Heart left ventricle (tissue), 16 donors: ENCODE results near the gene ZNF140. TPM values are rescaled to one million over a fixed set of nuclear protein-coding genes. Genes with fewer than 3 reads are reported as not detected.
A peak's percentile ranks its signal among the peaks of the same experiment; 100 is the strongest.

ENCODE experiments used
- ATAC-seq, 4 donors: fragments of 200-7000 bp; cut with Tn5 transposase; one replicate each; pipeline ENCODE4 v1.9.1; 2020 to 2022; ENCODE audit warnings: moderate library complexity in 4 of 4, mild to moderate bottlenecking in 3 of 4, moderate number of reproducible peaks in 1 of 4
- DNase-seq, 5 donors: peaks; one replicate each; pipeline ENCODE4 v3.0.0-alpha.2; 2020
- H3K27ac ChIP-seq, 12 donors: fragments of 200-600 bp; sonication (generic) in 4 of 12; one replicate each; pipeline versions ENCODE4 v1.5.0 to v1.8.0; 2016 to 2022; ENCODE audit warnings: mild to moderate bottlenecking in 2 of 12
- H3K27me3 ChIP-seq, 9 donors: fragments of 200-600 bp; sonication (generic) in 2 of 9; one replicate each; pipeline versions ENCODE4 v1.5.1 to v1.8.0; 2016 to 2022; ENCODE audit warnings: mild to moderate bottlenecking in 3 of 9
- H3K36me3 ChIP-seq, 9 donors: fragments of 200-600 bp; sonication (generic) in 2 of 9; one replicate each; pipeline versions ENCODE4 v1.5.0 to v1.8.0; 2018 to 2022; ENCODE audit warnings: mild to moderate bottlenecking in 2 of 9
- H3K4me1 ChIP-seq, 12 donors: fragments of 200-600 bp; sonication (generic) in 4 of 12; one replicate each; pipeline versions ENCODE4 v1.5.0 to v1.8.0; 2016 to 2022; ENCODE audit warnings: mild to moderate bottlenecking in 3 of 12
- H3K4me3 ChIP-seq, 12 donors: fragments of 200-600 bp; sonication (generic) in 4 of 12; one replicate each; pipeline versions ENCODE4 v1.5.0 to v1.8.0; 2017 to 2022; ENCODE audit warnings: mild to moderate bottlenecking in 9 of 12, moderate library complexity in 4 of 12
- H3K9me3 ChIP-seq, 12 donors: fragments of 200-600 bp; sonication (generic) in 4 of 12; one replicate each; pipeline versions ENCODE4 v1.5.0 to v1.8.0; 2016 to 2022; ENCODE audit warnings: mild to moderate bottlenecking in 1 of 12
- CTCF ChIP-seq, 12 donors: fragments of 200-600 bp; sonication (generic) in 4 of 12; IDR thresholded peaks; one replicate each; pipeline versions ENCODE4 v1.5.0 to v1.8.0; 2018 to 2022; ENCODE audit warnings: antibody characterized with exemption in 12 of 12, mild to moderate bottlenecking in 5 of 12
- POLR2A ChIP-seq, 2 donors: fragments of 450-650 bp; IDR thresholded peaks; one replicate each; pipeline ENCODE4 v1.6.1; 2017; ENCODE audit warnings: antibody characterized with exemption in 2 of 2, mild to moderate bottlenecking in 2 of 2, moderate library complexity in 2 of 2
- WGBS, 4 donors: extraction: QIAGEN DNeasy Blood & Tissue Kit in 2 of 4; methylation state at CpG; one replicate each; pipeline versions ENCODE4 v1.1.5 to v1.1.7; 2013 to 2018; 5-methylcytosine and 5-hydroxymethylcytosine counted together
- intact Hi-C, 10 donors: fragments of 100-400 bp; cut with DNase I; formaldehyde crosslinking; loops; one replicate each; pipeline versions ENCODE4 v1.11.1 to v1.14.2; 2022
- polyA plus RNA-seq, 2 donors: library from polyadenylated mRNA; stranded (reverse); fragments of 200-250 nt; gene quantifications; one replicate each; pipeline ENCODE4 v1.2.3, GENCODE V29; 2013
- total RNA-seq, 9 donors: library from RNA; depleted of rRNA in 2 of 9; stranded (reverse); fragments of >200 nt in 2 of 9; fragmentation: NEBNext Ultra II Directional in 3 of 9; extraction: Animal tissue kit (Norgen Biotek cat#: 25700) in 3 of 9; gene quantifications; one replicate each; pipeline versions ENCODE4 v1.1.0 to v1.2.4, GENCODE V29; 2016 to 2023
- donor health status: ischemic (EF 13 %, LVEDD 7.1; RV severe dilation, severe dysfunction).
- donor health status: healthy with polysubstance abuse.
- donor health status: DM: no; HTN: yes; CAD: no.
- donor health status: DM: no; HTN: no; CAD: no.
- donor health status: ischemic (EF 25% LVEDD 6.9; RV normal size, moderate dysfunction).
- donor health status: ischemic (EF 25% LVEDD 5.7; RV mildly dilated, moderate dysfunction).
- donor health status: healthy.
- donor health status: DM: yes; HTN: yes; CAD: no.
- donor health status: ischemic (EF 35%, LVEDD 5.7; RV mildly dilated, moderate dysfunction).
- donor health status: nonischemic (EF 11% LVEDD 7.7; RV severe dilation, severe dysfunction).
- donor health status: DM: yes; HTN: yes; CAD: no.
- donor health status: PGD.
- donor health status: ischemic (EF 29% LVEDD 5.4; RV normal size, mild dysfunction).
- donor health status: nonischemic (EF 23%, LVEDD 6.1; RV moderate dilation, normal function).

Gene ZNF140
- total and polyA plus RNA-seq, 11 donors: 6.5 to 13.0 (median 8.7) TPM

- H3K9me3 ChIP-seq: peaks cover 0 to 85% (median 76%) of the 10 kb centered on the region in 12 donors
- DNase-seq: peak in 2 of 5 donors; percentile 6 to 19
- intact Hi-C loops: loop anchor here in 6 of 10 donors (2.0 to 5.0 kb wide), 6 partner anchors 44 to 94 kb away; partner anchors contain the start of genes ZNF10 (in 2 of the 6), ZNF26 (in 2 of the 6), ZNF84 (in 2 of the 6) and ZNF891 (in 2 of the 6)
Observed at GRCh38 chr12:133081159-133081780, 547 bp downstream of the ZNF140 start.

GRCh38 chr12:133083345-133083744 is 2.6 kb downstream of the ZNF140 start:
- peaks cover 0 to 85% (median 69%) of the 10 kb centered on the region in 12 donors for H3K9me3 ChIP-seq
- ATAC-seq (no peak), DNase-seq (no peak)
- H3K27ac ChIP-seq: no peak overlapping the region
- intact Hi-C loops: loop anchor here in 4 of 10 donors (5.0 kb wide), 3 partner anchors 44 to 96 kb away; partner anchors contain the start of genes ZNF26 (in 1 of the 4) and ZNF84 (in 1 of the 4)
- H3K27me3 ChIP-seq: no peaks in the 10 kb centered on the region
- TF ChIP-seq CTCF (IDR thresholded peaks at IDR 0.05) (no peak), POLR2A (IDR thresholded peaks at IDR 0.05) (no peak)
- H3K4me3 ChIP-seq: no peak overlapping the region
- WGBS, 4 donors: 97 to 98% (median 98%) methylated on average over 6 of the region's 6 CpGs
- H3K36me3 ChIP-seq: peaks cover 11 to 67% (median 59%) of the 10 kb centered on the region in 9 donors
- H3K4me1 ChIP-seq: peaks cover 0 to 22% (median 9%) of the 10 kb centered on the region in 12 donors

More at GRCh38 chr12:133081159-133081780, 547 bp downstream of the ZNF140 start:
- TF ChIP-seq POLR2A (IDR thresholded peaks at IDR 0.05) (no peak), CTCF (IDR thresholded peaks at IDR 0.05) (no peak)
- ATAC-seq: no peak
- Histone ChIP-seq H3K4me3 (peak overlapping the region; percentile 53 to 96 (median 84)), H3K27me3 (no peaks in the 10 kb centered on the region), H3K36me3 (peaks cover 10 to 46% (median 40%) of the 10 kb centered on the region in 9 donors), H3K27ac (peak overlapping the region; percentile 91 to 99 (median 97)), H3K4me1 (peaks cover 0 to 22% (median 9%) of the 10 kb centered on the region in 12 donors)
- 18 to 26% (median 23%) methylated on average over 17 of the region's 17 CpGs for WGBS, 4 donors

GRCh38 chr12:133105620-133106019 is 24.9 kb downstream of the ZNF140 start:
- Histone ChIP-seq H3K36me3 (peaks cover 15 to 100% (median 60%) of the 10 kb centered on the region in 9 donors), H3K4me1 (no peaks in the 10 kb centered on the region), H3K4me3 (no peak overlapping the region), H3K9me3 (peaks cover 20 to 100% (median 100%) of the 10 kb centered on the region in 12 donors), H3K27me3 (no peaks in the 10 kb centered on the region), H3K27ac (no peak overlapping the region)
- TF ChIP-seq POLR2A (IDR thresholded peaks at IDR 0.05) (no peak), CTCF (IDR thresholded peaks at IDR 0.05) (peak in 1 of 12 donors; percentile 2)
- 96 to 100% (median 98%) methylated on average over 3 of the region's 3 CpGs for WGBS, 4 donors
- DNase-seq: no peak
- intact Hi-C loops: no loop called here
- ATAC-seq: no peak

GRCh38 chr12:133106253-133106652 is 25.5 kb downstream of the ZNF140 start:
- Histone ChIP-seq H3K4me1 (no peaks in the 10 kb centered on the region), H3K9me3 (peaks cover 19 to 100% (median 100%) of the 10 kb centered on the region in 12 donors), H3K36me3 (peaks cover 15 to 99% (median 54%) of the 10 kb centered on the region in 9 donors), H3K27me3 (no peaks in the 10 kb centered on the region), H3K4me3 (no peak overlapping the region), H3K27ac (no peak overlapping the region)
- WGBS, 4 donors: 95 to 99% (median 97%) methylated on average over 5 of the region's 5 CpGs
- TF ChIP-seq POLR2A (IDR thresholded peaks at IDR 0.05) (no peak), CTCF (IDR thresholded peaks at IDR 0.05) (no peak)
- DNase-seq: no peak
- no peak for ATAC-seq
- intact Hi-C loops: no loop called here
